K562 (cell line): ENCODE data around the gene RAB31. TPM values are rescaled to one million over a fixed set of nuclear protein-coding genes. Genes with fewer than 3 reads are reported as not detected.
A peak's percentile ranks its signal among the peaks of the same experiment; 100 is the strongest.

ENCODE experiments used
- ELK3 ChIP-seq: fragments of 450-650 bp; formaldehyde crosslinking; IDR thresholded peaks from 2 replicates; pipeline ENCODE4 v1.4.0; 2020; ENCODE audit warnings: mild to moderate bottlenecking
- GMEB1 ChIP-seq: fragments of 250-450 bp; sonication (Bioruptor Pico); IDR thresholded peaks from 2 replicates; pipeline ENCODE4 v1.4.0; 2020; ENCODE audit warnings: mild to moderate bottlenecking
- HCFC1 ChIP-seq: IDR thresholded peaks from 2 replicates; pipeline ENCODE4 v1.6.1; 2012; ENCODE audit warnings: low read depth, low read length, improper control_type of control experiment
- HINFP ChIP-seq: fragments of 450-650 bp; conservative IDR thresholded peaks from 2 replicates; pipeline ENCODE4 v1.6.1; 2016; ENCODE audit warnings: missing genetic modification characterization, low read depth, mild to moderate bottlenecking, control low read depth, missing compliant biosample characterization
- HLTF ChIP-seq: fragments of 450-650 bp; IDR thresholded peaks from 2 replicates; pipeline ENCODE4 v1.6.1; 2016
- REST ChIP-seq, 2 experiments: fragments of 450-650 bp; formaldehyde crosslinking in 1 of 2; IDR thresholded peaks; 2 replicates each; pipeline versions ENCODE4 v1.4.0 to v1.6.1; 2014 to 2020; ENCODE audit warnings: mild to moderate bottlenecking in 2 of 2, borderline replicate concordance in 1 of 2, low read depth in 1 of 2
- UBTF ChIP-seq, 2 experiments: IDR thresholded peaks; 2 replicates each; pipeline ENCODE4 v1.6.1; 2012; ENCODE audit warnings: improper control_type of control experiment in 2 of 2, low read depth in 2 of 2, low read length in 2 of 2, borderline replicate concordance in 1 of 2
- ZBTB8A ChIP-seq: fragments of 450-650 bp; IDR thresholded peaks from 2 replicates; pipeline ENCODE4 v1.6.1; 2018; ENCODE audit warnings: mild to moderate bottlenecking, moderate library complexity; ENCODE audit not compliant: partially characterized antibody
- ZEB2 ChIP-seq: fragments of 450-650 bp; IDR thresholded peaks from 2 replicates; pipeline ENCODE4 v1.6.1; 2016
- ZNF280A ChIP-seq: fragments of 450-650 bp; IDR thresholded peaks from 2 replicates; pipeline ENCODE4 v1.6.1; 2018; ENCODE audit warnings: mild to moderate bottlenecking, low read depth; ENCODE audit not compliant: partially characterized antibody
- ZSCAN29 ChIP-seq: fragments of 450-650 bp; IDR thresholded peaks from 2 replicates; pipeline ENCODE4 v1.6.1; 2017
- polyA plus RNA-seq, 8 experiments: library from polyadenylated mRNA; depleted of rRNA in 4 of 8; stranded (reverse) in 5 of 8; unstranded in 3 of 8; fragments of >200 nt; fragmentation: Nextera tagmentation in 2 of 8; fragmentation: Illumina TruSeq in 1 of 8; extraction: Ambion mirVana in 2 of 8; extraction: Trizol in 1 of 8; gene quantifications; 2 replicates each; pipeline versions ENCODE4 v1.2.1 to v1.2.3, GENCODE V29; 2011 to 2014; ENCODE audit warnings: inconsistent platforms in 1 of 8, missing spikeins in 1 of 8
- total RNA-seq, 7 experiments: library from RNA; depleted of rRNA in 6 of 7; stranded (reverse); fragments of >200 nt in 6 of 7; fragmentation: Illumina TruSeq in 2 of 7; extraction: Trizol in 2 of 7; gene quantifications; 2 replicates each; pipeline versions ENCODE4 v1.2.1 to v1.2.3, GENCODE V29; 2011 to 2021; ENCODE audit warnings: low replicate concordance in 1 of 7

Gene RAB31
- total and polyA plus RNA-seq, 9 of the 15 experiments (the other 6 are each of a cell fraction or from before 2014, with no cell fraction given): 20.7 to 70.4 (median 41.3) TPM

GRCh38 chr18:9708057-9708433 is at the start of gene RAB31 (continued):
- TF ChIP-seq UBTF (IDR thresholded peaks at IDR 0.05; ENCODE audit: borderline replicate concordance in 1 of 2, low read depth in 2 of 2, low read length in 2 of 2) (peak; percentile 78 to 90), HCFC1 (peak; percentile 31; the same call in 1 of the 2 replicates), REST (IDR thresholded peaks at IDR 0.05; ENCODE audit: borderline replicate concordance) (peak; percentile 78), REST (CRISPR knock-in tag; IDR thresholded peaks at IDR 0.05; ENCODE audit: low read depth) (0 out of 2 replicates have a peak, but pooled peaks have one; percentile 55), GMEB1 (CRISPR knock-in tag) (peak; percentile 64), ZEB2 (no peak), ZBTB8A (no peak), HLTF (no peak), ZNF280A (no peak), HINFP (tag) (no peak), ELK3 (CRISPR knock-in tag) (no peak), ZSCAN29 (no peak)
